IMR-90 (cell line): Measurements from ENCODE around the gene VASH1. TPM values are rescaled to one million over a fixed set of nuclear protein-coding genes. Genes with fewer than 3 reads are reported as not detected.

Experiments used
- ATAC-seq: fragments of 200-7000 bp; cut with Tn5 transposase; 2 replicates; pipeline ENCODE4 v1.9.1; 2020; ENCODE audit warnings: low read depth, mild to moderate bottlenecking, moderate library complexity
- Bru-seq: library from RNA; stranded (reverse); fragments of 400-500 nt; gene quantifications from one replicate; lab custom pipeline; 2021; lab: Mats Ljungman, UMichigan
- BruChase-seq, 2 experiments: library from RNA; stranded (reverse); fragments of 400-500 nt; gene quantifications; one replicate each; lab custom pipeline; 2021; lab: Mats Ljungman, UMichigan
- BruUV-seq: library from RNA; stranded (reverse); fragments of 400-500 nt; replicated peaks from 2 replicates; lab custom pipeline; 2021; lab: Mats Ljungman, UMichigan
- CTCF ChIA-PET: fragments of 300-600 bp; formaldehyde crosslinking; extraction: SDS; loops from one replicate; lab custom pipeline; 2021; ENCODE audit warnings: antibody characterized with exemption; lab: Yijun Ruan, JAX
- POLR2A ChIA-PET: fragments of 300-600 bp; sonication (Branson Sonifier 250); formaldehyde crosslinking; loops from one replicate; lab custom pipeline; 2022; ENCODE audit warnings: antibody characterized with exemption; ENCODE audit not compliant: unreplicated experiment; lab: Charles Lee
- DNase-seq: peaks from one replicate; pipeline ENCODE4 v3.0.0; 2013
- H2AFZ ChIP-seq: replicated peaks from 2 replicates; pipeline ENCODE3; 2013; ENCODE audit warnings: low read length, mild to moderate bottlenecking; ENCODE audit not compliant: poor library complexity
- H2AK5ac ChIP-seq: 2 replicates; pipeline ENCODE4 v1.6.1; 2013; ENCODE audit warnings: low read depth, low read length, inconsistent platforms
- H2AK9ac ChIP-seq: replicated peaks from 2 replicates; pipeline ENCODE3; 2013; ENCODE audit warnings: mild to moderate bottlenecking, low read depth, low read length, moderate library complexity; ENCODE audit not compliant: poor library complexity
- H2BK120ac ChIP-seq: 2 replicates; pipeline ENCODE4 v1.6.1; 2013; ENCODE audit warnings: low read depth, low read length, inconsistent platforms
- H2BK15ac ChIP-seq: 3 replicates; pipeline ENCODE4 v1.6.1; 2013; ENCODE audit warnings: low read depth, low read length, inconsistent platforms
- H2BK20ac ChIP-seq: 2 replicates; pipeline ENCODE4 v1.6.1; 2013; ENCODE audit warnings: low read depth, mild to moderate bottlenecking, inconsistent platforms, low read length, moderate library complexity
- H2BK5ac ChIP-seq: 2 replicates; pipeline ENCODE4 v1.6.1; 2013; ENCODE audit warnings: mild to moderate bottlenecking, low read depth, low read length, inconsistent platforms; ENCODE audit not compliant: poor library complexity, severe bottlenecking
- H3K14ac ChIP-seq: replicated peaks from 2 replicates; pipeline ENCODE4 v1.6.1; 2013; ENCODE audit warnings: low read depth, low read length, inconsistent platforms
- H3K18ac ChIP-seq: 2 replicates; pipeline ENCODE4 v1.6.1; 2013; ENCODE audit warnings: low read depth, low read length, control low read depth
- H3K23ac ChIP-seq: 2 replicates; pipeline ENCODE4 v1.6.1; 2013; ENCODE audit warnings: low read depth, low read length, inconsistent platforms
- H3K27ac ChIP-seq: 2 replicates; pipeline ENCODE4 v1.5.1; 2013; ENCODE audit warnings: mild to moderate bottlenecking, control low read depth, low read length; ENCODE audit not compliant: insufficient read depth
- H3K27me3 ChIP-seq: 2 replicates; pipeline ENCODE4 v1.6.1; 2013; ENCODE audit warnings: low read length; ENCODE audit not compliant: control insufficient read depth, insufficient read depth
- H3K36me3 ChIP-seq: 2 replicates; pipeline ENCODE4 v1.6.1; 2013; ENCODE audit warnings: low read length, mixed read lengths; ENCODE audit not compliant: control insufficient read depth, insufficient read depth
- H3K4ac ChIP-seq: 2 replicates; pipeline ENCODE4 v1.6.1; 2013; ENCODE audit warnings: low read depth, low read length, inconsistent platforms
- H3K4me1 ChIP-seq: 2 replicates; pipeline ENCODE4 v1.6.1; 2013; ENCODE audit warnings: low read length, mixed read lengths; ENCODE audit not compliant: control insufficient read depth, insufficient read depth
- H3K4me2 ChIP-seq: 2 replicates; pipeline ENCODE4 v1.6.1; 2013; ENCODE audit warnings: low read depth, mild to moderate bottlenecking, control low read depth, low read length, moderate library complexity
- H3K4me3 ChIP-seq: 2 replicates; pipeline ENCODE4 v1.5.1; 2013; ENCODE audit warnings: low read depth, mild to moderate bottlenecking, control low read depth, low read length, moderate library complexity; ENCODE audit not compliant: insufficient read depth
- H3K56ac ChIP-seq: 2 replicates; pipeline ENCODE4 v1.6.1; 2013; ENCODE audit warnings: low read length, inconsistent platforms; ENCODE audit not compliant: insufficient read depth; ENCODE audit errors: extremely low read depth
- H3K79me1 ChIP-seq, 2 experiments: 2 replicates each; pipeline ENCODE4 v1.6.1; 2013; ENCODE audit warnings: low read length in 2 of 2, inconsistent platforms in 1 of 2, low read depth in 1 of 2
- H3K9ac ChIP-seq: 2 replicates; pipeline ENCODE4 v1.6.1; 2013; ENCODE audit warnings: low read depth, low read length, control low read depth
- H3K9me1 ChIP-seq: 2 replicates; pipeline ENCODE4 v1.6.1; 2013; ENCODE audit warnings: low read length, inconsistent platforms; ENCODE audit not compliant: insufficient read depth
- H3K9me3 ChIP-seq: 2 replicates; pipeline ENCODE4 v1.6.1; 2013; ENCODE audit warnings: low read length; ENCODE audit not compliant: control insufficient read depth, insufficient read depth
- H4K20me1 ChIP-seq: 2 replicates; pipeline ENCODE4 v1.6.1; 2013; ENCODE audit warnings: low read length, inconsistent platforms; ENCODE audit not compliant: insufficient read depth
- H4K5ac ChIP-seq: 2 replicates; pipeline ENCODE4 v1.6.1; 2013; ENCODE audit warnings: mild to moderate bottlenecking, low read depth, low read length, control low read depth
- H4K8ac ChIP-seq, 2 experiments: 2 replicates each; pipeline ENCODE4 v1.6.1; 2013; ENCODE audit warnings: low read depth in 2 of 2, low read length in 2 of 2, control low read depth in 1 of 2, inconsistent platforms in 1 of 2
- H4K91ac ChIP-seq: 2 replicates; pipeline ENCODE4 v1.6.1; 2013; ENCODE audit warnings: low read depth, low read length, inconsistent platforms; ENCODE audit not compliant: insufficient read depth
- BHLHE40 ChIP-seq: fragments of 150-350 bp; IDR thresholded peaks from 2 replicates; pipeline ENCODE4 v1.6.1; 2016; ENCODE audit warnings: mild to moderate bottlenecking, low read depth, low read length
- CEBPB ChIP-seq: IDR thresholded peaks from 2 replicates; pipeline ENCODE4 v1.6.1; 2012; ENCODE audit warnings: low read depth, low read length, improper control_type of control experiment
- CTCF ChIP-seq: conservative IDR thresholded peaks from 2 replicates; pipeline ENCODE4 v1.5.1; 2012; ENCODE audit warnings: mild to moderate bottlenecking, low read depth, low read length, improper control_type of control experiment
- ELK1 ChIP-seq: fragments of 150-350 bp; IDR thresholded peaks from 2 replicates; pipeline ENCODE4 v1.6.1; 2016; ENCODE audit warnings: low read depth, mild to moderate bottlenecking, low read length, moderate library complexity, borderline replicate concordance
- FOS ChIP-seq: fragments of 150-350 bp; IDR thresholded peaks from 2 replicates; pipeline ENCODE4 v1.6.1; 2016; ENCODE audit warnings: low read depth, low read length
- MAFK ChIP-seq: IDR thresholded peaks from 2 replicates; pipeline ENCODE4 v1.6.1; 2012; ENCODE audit warnings: low read depth, low read length, improper control_type of control experiment
- MAZ ChIP-seq: IDR thresholded peaks from 2 replicates; pipeline ENCODE4 v1.6.1; 2012; ENCODE audit warnings: low read depth, mild to moderate bottlenecking, low read length, improper control_type of control experiment, moderate library complexity, borderline replicate concordance
- POLR2A ChIP-seq: IDR thresholded peaks from 2 replicates; pipeline ENCODE4 v1.6.1; 2012; ENCODE audit warnings: mild to moderate bottlenecking, low read depth, low read length
- RCOR1 ChIP-seq: IDR thresholded peaks from 2 replicates; pipeline ENCODE4 v1.6.1; 2012; ENCODE audit warnings: mild to moderate bottlenecking, low read length, improper control_type of control experiment; ENCODE audit not compliant: insufficient replicate concordance
- RFX5 ChIP-seq: IDR thresholded peaks from 2 replicates; pipeline ENCODE4 v1.8.0; 2012; ENCODE audit warnings: low read depth, mild to moderate bottlenecking, low read length, moderate library complexity
- WGBS, 2 experiments: methylation state at CpG; one replicate each; pipeline versions ENCODE4 v1.1.5 to v1.1.7; 2013; ENCODE audit warnings: missing lambda C conversion rate in 2 of 2; ENCODE audit not compliant: insufficient read length in 1 of 2; ENCODE audit errors: extremely low coverage in 2 of 2; 5-methylcytosine and 5-hydroxymethylcytosine counted together
- dilution Hi-C: fragments of 300-500 bp; cut with HindIII; formaldehyde crosslinking; loops from one replicate; pipeline ENCODE4 v1.14.3; 2018; ENCODE audit warnings: low sequenced_read_pairs; ENCODE audit not compliant: unreplicated experiment
- in situ Hi-C: fragments of 300-500 bp; cut with MboI; formaldehyde crosslinking; loops from 3 replicates; pipeline ENCODE4 v1.14.3; 2019; ENCODE audit warnings: low sequenced_read_pairs, inconsistent platforms, mixed read lengths
- intact Hi-C: fragments of 100-400 bp; cut with micrococcal nuclease; formaldehyde crosslinking; loops from 2 replicates; pipeline ENCODE4 v1.10.0; 2022
- long read RNA-seq: library from polyadenylated mRNA; unstranded; transcript quantifications from one replicate; pipeline ENCODE4 v2.0.0, GENCODE V29; 2021; ENCODE audit not compliant: unreplicated experiment
- polyA plus RNA-seq, 3 experiments: library from polyadenylated mRNA; depleted of rRNA; stranded (reverse); fragments of >200 nt; gene quantifications; 2 replicates each; pipeline ENCODE4 v1.2.3, GENCODE V29; 2012; ENCODE audit warnings: low replicate concordance in 1 of 3
- total RNA-seq: library from RNA; depleted of rRNA; stranded (reverse); fragments of >200 nt; gene quantifications from 2 replicates; pipeline ENCODE4 v1.2.3, GENCODE V29; 2012; rRNA removed

Gene VASH1
- total RNA-seq (1.9 and 2.0 TPM in 2 replicates), polyA plus RNA-seq (2012; rRNA removed) (9.5 and 9.6 TPM in 2 replicates), Bru-seq, nascent RNA (percentile 52 among the genes with signal in this experiment), BruChase-seq, experiment 1, labeled RNA remaining after a 6-hour chase (percentile 69 among the genes with signal in this experiment), BruChase-seq, experiment 2, labeled RNA remaining after a 2-hour chase (percentile 70 among the genes with signal in this experiment)
- 5.5 TPM in 2 replicates for polyA plus RNA-seq (2012; cell fraction: cytosol; rRNA removed)
- 22.8 and 31.0 TPM in 2 replicates for polyA plus RNA-seq (2012; cell fraction: nucleus; rRNA removed; ENCODE audit: low replicate concordance)
- long read RNA-seq, full-length matches to known transcripts = 4 of 23 reads
- long read RNA-seq, partial matches to known transcripts = 1 of 23 reads
- long read RNA-seq, other reads (novel, unspliced or antisense) = 18 of 23 reads

- DNase-seq (peak; percentile 76), ATAC-seq (peak; percentile 92)
- WGBS, 2 experiments = 1% methylated on average over 60 of the region's 96 CpGs; no CpG with 5 or more reads in 1 of the 2 experiments
- 0 out of 2 replicates have a peak within 1 kb of the TSS, but pooled peaks have one; percentile 27 for H2BK20ac ChIP-seq
- peak within 1 kb of the TSS; percentile 92 to 98 for H4K8ac ChIP-seq
- ChIA-PET CTCF (no interaction called here), POLR2A (no interaction called here)
- H3K36me3 ChIP-seq = no peaks in the 10 kb centered on the region
- H3K4me1 ChIP-seq = peaks cover 8% of the 10 kb centered on the region; the same call in 1 of the 2 replicates
- peak within 1 kb of the TSS; percentile 18; the same call in 1 of the 2 replicates for H3K56ac ChIP-seq
- BruUV-seq = no TSS peak
- H2BK5ac ChIP-seq = peak within 1 kb of the TSS; percentile 56
- no peaks in the 10 kb centered on the region; the same call in 1 of the 2 replicates for H3K27me3 ChIP-seq
- dilution Hi-C loops = no loop called here
- no peaks in the 10 kb centered on the region for H3K9me3 ChIP-seq
- H4K5ac ChIP-seq = peak within 1 kb of the TSS; percentile 80
- 0 out of 3 replicates have a peak within 1 kb of the TSS, but pooled peaks have one; percentile 44 for H2BK15ac ChIP-seq
- H3K18ac ChIP-seq = peak within 1 kb of the TSS; percentile 90
- H3K9me1 ChIP-seq = peaks cover 6% of the 10 kb centered on the region; the same call in 1 of the 2 replicates
- H4K20me1 ChIP-seq = no peaks in the 10 kb centered on the region
- intact Hi-C loops = loop anchor here (1.0 kb wide), 2 partner anchors 50 to 51 kb away; no protein-coding TSS in a partner anchor
- H2AFZ ChIP-seq = peak within 1 kb of the TSS; percentile 94
- H2BK120ac ChIP-seq = peak within 1 kb of the TSS; percentile 57; the same call in 1 of the 2 replicates
- in situ Hi-C loops = no loop called here
- no peaks in the 10 kb centered on the region for H3K79me1 ChIP-seq
- peak within 1 kb of the TSS; percentile 80 for H3K27ac ChIP-seq
- H2AK9ac ChIP-seq = peak within 1 kb of the TSS; percentile 69
- peak within 1 kb of the TSS; percentile 87 for H3K4me3 ChIP-seq
- peak within 1 kb of the TSS; percentile 40; the same call in 1 of the 2 replicates for H2AK5ac ChIP-seq
- H3K9ac ChIP-seq = peak within 1 kb of the TSS; percentile 84
- peak within 1 kb of the TSS; percentile 74 for H4K91ac ChIP-seq
- H3K14ac ChIP-seq = 0 out of 2 replicates have a peak within 1 kb of the TSS, but pooled peaks have one; percentile 66
- peak within 1 kb of the TSS; percentile 79; the same call in 1 of the 2 replicates for H3K23ac ChIP-seq
- H3K4me2 ChIP-seq = peak within 1 kb of the TSS; percentile 97
- peak within 1 kb of the TSS; percentile 80 for H3K4ac ChIP-seq
- peak; percentile 11; the same call in 1 of the 2 replicates for TF ChIP-seq MAZ
- no peak for TF ChIP-seq RCOR1
- no peak for TF ChIP-seq ELK1
- TF ChIP-seq RFX5 = no peak
- TF ChIP-seq CEBPB = no peak
- 0 out of 2 replicates have a peak, but pooled peaks have one; percentile 6 for TF ChIP-seq CTCF
- TF ChIP-seq MAFK = no peak
- TF ChIP-seq FOS = no peak
- no peak for TF ChIP-seq BHLHE40
- no peak for TF ChIP-seq POLR2A
Measured at GRCh38 chr14:76761136-76761959, at the start of gene VASH1. TSS of gene VASH1 (plus strand) at chr14:76761468. CDS start at chr14:76762822, 1,354 bp downstream.
